HG03432 (cell line): ENCODE results near the gene SYT7.

ENCODE experiments used
- ATAC-seq: cut with Tn5 transposase; IDR thresholded peaks from one replicate; pipeline ENCODE4 v1.9.1; 2021; ENCODE audit warnings: mild to moderate bottlenecking, moderate library complexity; ENCODE audit not compliant: unreplicated experiment

SYT7 gene

DNA sequence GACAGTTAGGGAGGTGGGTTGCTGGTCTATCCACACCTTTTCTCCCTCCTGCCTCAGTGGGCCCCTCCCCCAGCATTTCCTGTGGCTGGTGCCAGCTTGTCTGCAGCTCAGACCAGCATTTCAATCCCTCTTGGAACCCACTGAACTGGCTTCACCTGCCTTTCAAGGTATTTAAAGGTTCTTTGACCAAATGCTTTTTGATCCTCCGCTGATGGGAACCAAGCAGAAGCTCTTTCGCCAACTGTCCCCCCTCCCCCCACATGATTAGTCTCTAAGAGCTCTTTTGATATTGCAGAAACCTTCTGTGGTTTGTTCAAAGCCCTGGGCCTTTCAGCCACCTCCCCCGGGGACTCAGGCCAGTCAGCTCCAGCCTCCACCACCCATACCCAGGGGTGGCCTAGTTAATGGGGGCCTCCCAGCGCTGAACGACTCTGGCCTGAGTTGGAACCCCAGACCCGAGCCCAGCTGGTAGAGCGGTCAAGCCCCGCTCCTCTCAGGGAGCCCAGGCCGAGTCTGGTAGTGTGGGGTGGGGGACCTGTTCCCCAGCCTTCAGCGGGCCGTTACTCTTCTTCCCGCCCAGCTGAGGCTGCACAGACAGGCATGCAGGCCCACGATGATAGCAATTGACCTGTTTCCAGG is 6.0 kb upstream of the SYT7 start:
- ATAC-seq = no peak

DNA sequence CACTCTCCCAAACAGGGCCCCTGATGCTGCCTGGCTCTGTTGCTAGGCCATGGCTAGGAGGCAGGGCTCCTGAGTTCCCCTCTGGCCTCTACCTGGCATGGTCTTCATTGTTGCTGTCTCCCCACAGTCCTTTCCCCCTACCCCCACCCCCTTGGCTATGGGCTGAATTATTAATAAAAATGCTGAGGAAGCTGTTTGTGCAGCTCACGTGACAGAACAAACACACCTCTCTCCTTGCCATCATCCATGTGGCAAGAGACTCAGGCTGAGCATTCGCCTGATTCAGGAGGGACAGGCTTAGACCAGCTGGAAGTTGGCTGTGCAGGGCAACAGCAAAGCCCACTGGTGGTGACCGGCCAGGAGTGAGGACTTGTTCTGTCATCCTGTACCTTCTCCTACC is 4.2 kb upstream of the SYT7 start:
- ATAC-seq = no peak

DNA sequence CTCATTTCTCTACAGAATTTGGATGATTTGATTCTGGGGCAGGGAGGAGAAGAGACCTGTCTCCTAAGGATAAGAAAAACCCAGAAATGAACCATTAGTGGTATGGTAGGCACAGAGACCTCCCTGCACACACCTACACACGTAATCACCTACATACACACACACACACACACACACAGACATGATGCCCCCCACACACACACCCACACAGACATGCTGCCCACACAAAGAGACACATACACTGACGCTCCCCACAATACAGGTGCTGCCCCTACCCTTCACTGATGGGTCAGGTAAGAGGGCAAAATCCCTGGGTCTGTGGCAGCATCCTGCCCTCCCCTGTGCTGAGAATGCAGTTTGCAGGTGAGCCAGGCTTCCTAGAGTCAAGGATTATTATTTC is 1.1 kb upstream of the SYT7 start:
- ATAC-seq = no peak

DNA sequence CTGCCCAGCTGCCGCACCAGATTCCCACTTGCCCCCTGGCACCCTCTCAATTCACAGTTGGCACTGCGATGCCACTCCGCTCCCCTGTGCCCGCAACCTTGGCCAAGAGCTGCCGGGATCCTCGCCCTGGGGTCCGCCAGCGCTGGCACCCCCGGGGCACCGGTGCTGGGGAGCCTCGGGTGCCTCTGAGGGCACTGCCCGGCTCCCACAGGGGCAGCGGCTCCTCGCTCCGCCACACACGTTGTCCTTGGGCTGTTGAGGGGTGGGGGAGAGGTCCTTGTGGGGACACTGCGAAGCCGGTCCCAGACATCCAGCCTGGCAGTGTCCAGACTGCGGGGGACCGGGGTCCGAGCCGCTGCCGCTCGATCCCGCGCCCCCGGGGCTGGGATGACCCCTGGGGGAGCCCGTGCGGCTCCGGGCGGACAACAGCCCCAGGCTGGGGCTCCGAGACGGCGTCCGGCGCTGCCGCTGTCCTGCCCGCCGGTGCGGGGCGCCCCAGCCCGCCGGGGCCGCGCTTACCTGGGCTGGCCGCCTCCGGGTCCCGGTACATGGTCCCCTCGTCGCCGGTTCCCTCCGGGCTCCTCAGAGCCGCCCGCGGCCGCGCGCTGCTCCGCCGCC is 496 bp downstream of the SYT7 start:
- peak; percentile 3 for ATAC-seq

DNA sequence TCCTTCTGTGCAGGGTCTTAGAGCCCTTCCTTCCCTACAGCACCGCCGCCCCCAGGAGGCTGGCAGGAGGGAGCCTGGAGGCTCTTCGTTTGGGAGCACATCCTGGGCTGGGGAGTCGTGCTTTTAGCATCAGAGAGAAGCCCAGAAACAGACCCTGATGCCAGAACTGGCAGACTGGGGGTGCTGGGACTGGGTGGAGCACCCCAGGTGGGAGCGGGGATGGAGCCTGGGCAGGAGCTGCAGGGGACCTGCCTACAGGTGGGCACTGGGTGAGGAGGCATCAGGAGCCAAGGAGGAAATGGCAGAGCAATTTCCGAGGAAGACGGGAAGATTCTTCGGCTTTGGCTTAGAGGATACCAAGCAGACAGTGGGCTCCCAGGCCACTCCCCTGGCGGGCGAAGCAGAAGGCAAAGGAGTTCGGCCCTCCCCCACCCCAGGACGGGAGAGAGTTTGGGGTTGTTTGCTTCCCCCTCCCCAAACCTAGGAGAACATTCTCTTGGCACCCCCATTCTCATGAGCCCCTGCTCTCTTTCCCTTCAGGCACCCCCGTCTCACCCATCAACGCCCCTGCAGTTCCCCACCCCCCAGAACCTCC is 1.1 kb downstream of the SYT7 start:
- ATAC-seq = no peak

DNA sequence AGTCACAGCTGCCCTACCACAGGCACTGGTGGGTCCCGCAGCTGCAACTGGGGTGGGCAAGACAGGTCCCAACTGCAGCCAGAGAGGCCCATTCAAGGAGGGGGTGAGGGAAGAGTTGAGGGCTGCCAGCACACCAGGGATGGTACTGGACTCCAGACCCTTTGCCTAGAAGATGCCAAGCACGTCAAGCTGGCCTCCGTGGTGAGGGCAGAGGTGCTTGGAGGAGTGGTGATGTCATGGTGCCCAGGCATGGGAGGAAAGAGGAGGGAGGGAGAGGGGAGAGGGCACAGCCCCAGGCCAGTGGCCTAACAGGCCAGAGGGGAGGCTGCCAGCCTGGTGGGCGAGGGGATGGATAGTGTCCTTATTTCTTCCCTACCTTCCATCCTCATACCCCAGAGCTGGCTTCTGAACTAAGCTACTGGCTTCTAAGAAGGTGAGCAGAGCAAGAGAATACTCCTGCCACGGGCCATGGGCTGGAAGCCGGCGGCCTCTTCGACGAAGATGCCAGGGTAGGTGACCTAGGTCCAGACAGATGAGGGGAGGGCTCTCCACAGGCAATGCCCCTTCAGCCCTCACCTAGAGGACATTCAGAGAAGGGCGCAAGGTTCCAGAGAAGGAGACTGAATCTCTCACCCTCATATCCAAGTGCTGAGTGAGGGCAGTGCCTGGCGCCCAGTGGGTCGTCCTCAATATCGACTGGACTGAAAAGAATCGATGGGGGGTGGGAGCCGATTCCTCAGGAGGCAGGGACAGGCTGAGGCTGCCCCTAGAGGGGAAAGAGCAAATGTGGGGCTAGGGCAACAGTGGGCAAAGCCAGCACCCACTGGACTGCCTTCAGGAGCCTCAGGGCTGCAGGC is 1.8 kb downstream of the SYT7 start:
- ATAC-seq = no peak

DNA sequence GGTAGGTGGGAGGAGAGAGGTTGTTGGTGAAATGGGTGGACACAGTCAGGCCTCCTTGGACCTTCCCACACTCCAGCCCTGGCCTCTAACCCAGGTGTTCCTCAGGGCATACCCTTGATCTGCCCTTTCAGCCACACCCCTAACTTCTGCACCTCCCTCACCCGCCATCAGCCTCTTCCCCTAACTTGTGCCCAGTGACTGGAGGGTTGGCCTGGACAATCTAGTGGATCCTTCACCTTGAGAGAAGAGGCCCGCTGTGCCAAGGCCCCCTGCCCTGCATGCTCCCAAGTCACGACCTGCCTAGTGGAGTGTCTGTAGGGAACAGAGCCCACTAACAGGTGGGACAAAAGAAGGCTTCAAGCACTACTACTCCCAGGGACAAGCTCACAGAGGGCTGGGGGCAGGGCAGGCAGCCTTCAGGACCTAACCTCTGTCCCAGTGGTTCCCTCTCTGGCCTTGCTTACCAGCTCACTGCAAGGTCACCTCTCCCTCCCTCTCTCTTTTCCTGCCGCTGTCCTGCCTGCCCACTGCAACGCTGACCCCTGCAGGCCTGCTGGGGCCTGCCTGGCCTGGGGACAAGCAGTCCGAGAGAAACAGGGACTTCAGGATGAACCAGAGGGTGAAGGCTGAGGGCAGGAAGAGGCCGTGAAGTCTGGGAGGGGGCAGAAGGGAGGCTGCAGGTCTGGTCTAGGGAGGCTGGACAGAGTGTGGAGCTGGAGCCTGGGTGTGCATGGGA is 3.3 kb downstream of the SYT7 start:
- no peak for ATAC-seq

DNA sequence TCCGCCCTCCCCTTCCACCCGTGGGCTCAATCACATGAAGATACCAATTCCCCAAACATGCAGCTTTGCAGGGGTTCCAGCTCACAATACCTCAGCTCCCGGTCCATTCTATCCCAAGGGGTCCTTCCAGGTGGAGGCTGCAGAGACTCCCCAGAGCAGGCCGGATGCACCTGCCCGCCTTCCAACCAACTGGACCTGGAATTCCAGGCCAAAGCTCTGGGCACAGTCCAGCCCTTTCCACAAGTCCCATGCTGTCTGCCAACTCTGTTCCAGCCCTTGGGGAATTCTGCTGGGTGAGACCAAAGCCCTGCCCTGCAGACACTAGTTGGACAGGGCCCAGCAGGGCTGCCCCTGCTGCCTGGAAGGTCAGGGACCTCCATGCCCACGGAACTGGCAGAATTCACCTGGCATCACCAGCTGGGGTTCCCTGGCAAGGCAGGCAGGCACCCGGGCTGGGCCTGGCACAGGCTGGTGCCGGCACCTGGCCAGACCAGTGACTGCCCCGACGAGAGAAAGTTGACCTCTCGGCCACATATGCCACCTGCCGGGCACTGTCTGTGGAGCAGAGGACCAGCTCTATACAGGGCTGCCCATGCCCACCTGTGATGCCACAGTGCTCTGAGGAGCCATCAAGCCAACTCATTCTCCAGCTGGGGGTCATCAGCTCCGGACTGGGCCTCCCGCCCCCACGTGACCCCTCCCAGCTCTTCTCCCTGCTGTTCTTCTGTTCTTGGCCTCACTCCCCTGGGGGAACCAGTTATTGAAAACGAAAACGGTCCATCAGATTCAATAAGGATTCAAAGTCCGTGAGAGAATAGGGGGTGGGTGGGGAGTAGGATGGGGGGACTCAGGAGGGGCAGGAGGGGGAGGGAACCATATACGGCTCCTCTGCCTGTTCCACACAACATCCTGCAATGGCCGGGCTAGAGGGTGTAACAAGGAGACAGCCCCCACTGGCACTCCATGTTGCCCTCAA is 4.7 kb downstream of the SYT7 start:
- ATAC-seq = no peak

DNA sequence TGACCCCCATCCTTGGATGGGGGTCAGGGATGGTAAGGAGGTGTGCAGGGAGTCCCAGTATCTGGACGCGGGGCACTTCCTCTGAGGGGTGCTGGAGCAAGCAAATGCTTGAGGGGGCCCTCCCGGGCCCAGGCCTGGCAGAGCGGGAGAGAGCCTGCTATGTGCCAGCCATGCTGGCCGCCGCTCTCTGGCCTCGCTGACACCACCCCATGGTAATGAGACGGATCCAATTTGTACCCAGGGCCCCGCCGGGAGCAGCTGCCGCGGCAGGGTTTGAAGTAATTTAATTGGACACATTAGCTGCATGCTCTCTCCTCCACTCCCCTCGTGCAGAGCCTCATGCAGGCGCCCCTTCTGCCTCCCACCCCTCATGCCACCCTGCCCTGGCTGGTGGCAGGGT is 6.3 kb downstream of the SYT7 start:
- ATAC-seq = no peak

DNA sequence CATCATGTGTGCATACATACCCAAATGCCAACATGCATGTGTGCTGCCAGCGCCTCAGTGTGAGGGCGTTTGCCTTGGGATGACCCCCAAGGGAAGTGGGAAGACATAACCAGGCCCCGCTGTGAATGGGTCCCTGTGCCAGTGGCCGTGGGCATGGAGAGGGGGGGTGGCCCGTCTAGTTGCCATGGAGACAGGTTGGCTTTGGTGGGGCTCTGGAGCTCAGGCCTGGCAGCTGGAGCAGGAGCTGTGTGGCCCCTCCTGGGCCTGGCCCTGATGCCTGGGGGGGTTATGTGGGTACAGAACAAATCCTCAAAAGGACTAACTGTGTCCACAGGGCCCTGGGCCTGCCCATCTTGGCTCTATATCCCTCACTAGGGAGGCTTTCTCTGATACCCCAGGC is 8.0 kb downstream of the SYT7 start:
- no peak for ATAC-seq

DNA sequence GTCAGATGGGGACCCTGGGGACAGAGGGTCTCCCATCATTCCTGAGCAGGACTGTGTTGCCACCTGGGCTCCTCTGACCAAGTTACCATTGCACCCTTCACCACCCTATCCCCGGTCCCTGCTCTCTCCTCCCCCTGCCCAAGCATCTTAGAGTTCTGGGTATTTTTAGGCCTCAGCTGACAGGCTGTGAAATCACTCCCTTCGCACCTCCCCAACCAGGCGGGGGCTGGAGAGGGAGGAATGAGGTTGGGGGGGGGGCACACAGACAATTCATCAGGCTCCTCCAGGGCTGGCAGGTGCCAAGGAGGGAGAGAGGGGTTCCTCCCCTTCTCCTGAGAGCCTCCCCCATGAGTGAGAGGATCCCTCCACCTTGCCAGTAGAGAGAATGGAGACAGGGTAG is 9.0 kb downstream of the SYT7 start:
- ATAC-seq = no peak

DNA sequence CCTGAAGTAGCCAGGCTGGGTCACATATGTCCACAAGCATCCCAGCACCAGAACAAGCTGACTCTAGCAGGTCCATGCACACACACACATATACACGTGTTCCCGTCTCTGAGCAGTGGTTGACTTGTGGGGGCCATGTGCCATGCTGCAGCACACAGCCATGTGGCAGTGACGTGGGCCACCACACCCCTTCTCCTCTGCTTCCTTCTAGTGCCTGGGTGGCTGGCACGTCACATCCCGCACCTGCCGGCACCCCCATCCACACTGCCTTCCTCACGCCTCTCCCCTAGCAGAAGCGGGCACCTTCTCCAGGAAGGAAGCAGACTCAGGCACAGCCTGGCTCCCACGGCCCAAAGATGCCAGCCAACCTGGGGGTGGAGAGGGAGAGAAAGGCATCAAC is 9.5 kb downstream of the SYT7 start:
- ATAC-seq = no peak

DNA sequence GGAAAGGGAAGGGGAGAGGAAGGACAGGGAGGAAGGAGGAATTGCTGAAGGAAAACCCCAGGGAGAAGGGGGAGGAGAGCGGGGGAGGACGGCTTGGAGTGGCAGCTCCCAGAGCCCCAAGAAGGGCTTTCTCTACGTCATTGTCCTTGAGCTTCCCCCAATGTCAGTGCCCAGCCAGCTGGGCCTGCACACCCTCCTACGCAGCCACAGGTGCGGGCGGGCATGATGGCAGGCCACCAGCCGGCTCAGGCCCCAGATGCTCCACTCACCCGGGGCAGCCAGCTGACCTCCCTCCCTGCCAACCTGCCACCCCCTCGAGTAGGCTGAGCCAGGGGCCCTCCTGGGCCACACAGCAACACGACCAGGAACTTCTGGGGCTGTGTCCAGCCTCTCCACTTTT is 11.2 kb downstream of the SYT7 start:
- ATAC-seq = no peak

DNA sequence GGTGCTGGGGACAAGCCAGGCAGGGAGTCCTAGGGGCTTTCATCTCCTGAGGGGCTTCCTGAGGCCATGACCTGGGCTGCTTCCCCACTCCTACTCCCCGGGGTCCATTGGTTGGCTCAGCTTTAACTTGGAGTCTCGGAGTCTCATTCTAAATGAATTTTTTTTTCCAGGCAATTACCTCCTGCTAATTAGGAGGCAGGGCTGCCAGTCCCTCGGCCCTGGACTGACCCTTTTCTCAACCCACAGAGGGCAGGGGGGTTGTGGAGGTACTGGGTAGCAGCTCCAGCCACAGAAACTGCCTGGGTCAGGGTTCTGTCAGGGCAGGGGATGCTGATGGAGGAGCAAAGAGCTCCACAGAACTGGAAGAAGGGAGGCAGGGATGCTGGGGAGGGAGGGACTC is 11.9 kb downstream of the SYT7 start:
- no peak for ATAC-seq

DNA sequence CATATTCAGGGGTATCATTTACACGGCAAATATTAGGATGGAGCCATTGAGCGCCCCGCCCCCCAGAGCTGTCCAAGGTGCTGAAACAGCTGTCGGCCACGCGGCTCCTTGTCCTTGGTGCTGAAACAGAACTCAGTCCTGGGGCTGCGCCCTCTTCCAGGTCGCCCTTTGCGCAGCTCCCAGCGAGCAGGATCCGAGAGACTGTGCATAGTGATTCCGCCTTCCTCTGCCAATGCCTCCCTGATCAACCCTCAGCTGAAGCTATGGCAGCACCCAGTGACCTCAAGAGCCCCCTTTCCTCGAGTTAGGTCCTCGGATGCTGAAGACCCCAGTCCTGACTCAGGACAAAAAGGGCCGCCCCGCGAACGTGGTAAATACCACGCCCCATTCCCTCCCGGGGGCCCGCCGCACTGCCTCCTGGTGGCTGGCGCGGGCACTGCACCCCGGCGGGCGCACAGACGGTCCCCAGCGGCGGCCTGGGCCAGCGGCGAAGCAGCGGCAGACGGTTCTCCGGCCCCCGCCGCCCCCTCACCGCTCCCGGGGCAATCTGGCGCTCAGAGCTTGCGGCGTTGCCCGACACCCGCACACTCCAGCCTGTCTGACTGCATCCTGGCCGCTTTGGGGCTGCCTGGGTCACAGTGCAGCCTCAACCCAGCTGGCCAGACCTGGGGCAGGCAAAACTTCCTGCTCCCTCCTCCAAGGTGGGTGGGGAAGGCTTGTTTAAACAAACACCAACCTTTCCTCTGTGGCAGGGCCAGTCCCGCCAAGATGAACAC is 13.4 kb downstream of the SYT7 start:
- ATAC-seq = no peak

DNA sequence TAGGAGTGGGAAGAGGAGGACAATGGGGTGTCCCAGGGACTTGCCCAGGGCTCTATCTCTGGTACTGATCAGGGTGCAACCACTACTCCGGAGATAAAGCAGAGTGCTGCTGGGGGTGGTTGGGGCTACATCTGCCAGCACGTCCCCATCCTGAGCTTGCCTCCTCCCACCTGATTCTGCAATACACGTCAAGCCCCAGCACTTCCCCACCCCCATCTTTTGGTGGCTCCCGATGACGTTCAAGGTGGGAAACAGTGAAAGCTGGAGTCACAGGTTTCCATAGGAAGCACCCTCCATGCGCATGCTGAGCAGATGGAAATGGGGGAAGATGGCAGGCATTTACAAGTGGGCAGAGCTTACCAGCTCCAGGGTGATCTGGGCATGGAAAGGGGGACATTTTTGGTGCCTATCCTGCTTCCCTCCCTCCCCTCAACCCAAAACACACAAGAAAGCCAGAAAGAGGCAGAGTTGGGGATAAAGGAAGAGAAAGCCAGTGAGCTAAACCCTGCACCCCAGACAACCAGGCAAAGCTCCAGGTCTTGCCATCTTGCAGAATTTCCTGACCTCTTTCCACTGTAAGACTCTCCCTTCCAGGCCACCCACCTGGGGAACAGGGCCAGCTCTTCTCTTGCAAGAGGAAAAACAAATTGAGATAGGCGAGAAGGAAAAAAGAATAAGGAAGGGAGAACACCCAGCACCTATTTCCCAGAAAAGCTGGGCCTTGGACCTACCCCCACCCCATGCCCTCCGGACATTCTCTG is 15.8 kb downstream of the SYT7 start:
- no peak for ATAC-seq

DNA sequence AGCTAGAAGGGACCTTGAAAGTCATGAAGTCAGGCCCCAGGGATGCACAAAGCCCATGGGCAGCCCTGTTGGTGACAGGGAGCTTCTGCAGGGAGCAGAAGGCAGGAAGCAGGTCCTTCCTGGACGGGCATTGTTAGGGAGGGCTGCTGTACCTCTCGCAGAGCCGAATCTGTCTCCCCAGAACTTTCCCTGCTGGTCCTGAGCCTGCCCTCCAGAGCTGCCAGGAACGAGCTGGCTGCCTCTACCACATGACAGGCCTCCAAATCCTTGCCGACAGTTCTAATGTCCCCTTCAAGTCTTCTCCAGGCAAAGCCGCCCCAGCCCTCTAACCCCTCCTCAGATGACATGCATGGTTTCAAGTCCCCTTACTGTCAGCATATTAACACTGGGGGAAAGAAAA is 20.1 kb downstream of the SYT7 start:
- no peak for ATAC-seq

DNA sequence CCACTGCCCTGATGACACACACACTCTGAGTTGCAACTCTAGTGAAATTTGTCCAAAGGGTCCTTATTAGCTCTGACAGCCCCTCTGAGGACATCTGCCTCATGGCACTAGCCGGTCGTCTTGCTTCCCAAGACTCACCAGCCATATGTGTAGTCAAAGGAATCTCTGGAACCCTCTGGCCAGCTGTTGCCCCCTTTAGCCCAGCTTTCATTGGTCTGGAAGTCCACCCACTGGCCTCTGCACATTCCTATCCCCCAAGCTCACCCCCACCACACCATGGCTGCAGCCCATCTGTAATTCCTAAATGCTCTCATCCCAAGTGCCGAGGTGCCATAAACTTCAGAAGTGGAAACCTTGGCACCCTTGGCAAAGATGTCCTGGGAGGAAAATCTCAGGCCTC is 24.3 kb downstream of the SYT7 start:
- no peak for ATAC-seq

DNA sequence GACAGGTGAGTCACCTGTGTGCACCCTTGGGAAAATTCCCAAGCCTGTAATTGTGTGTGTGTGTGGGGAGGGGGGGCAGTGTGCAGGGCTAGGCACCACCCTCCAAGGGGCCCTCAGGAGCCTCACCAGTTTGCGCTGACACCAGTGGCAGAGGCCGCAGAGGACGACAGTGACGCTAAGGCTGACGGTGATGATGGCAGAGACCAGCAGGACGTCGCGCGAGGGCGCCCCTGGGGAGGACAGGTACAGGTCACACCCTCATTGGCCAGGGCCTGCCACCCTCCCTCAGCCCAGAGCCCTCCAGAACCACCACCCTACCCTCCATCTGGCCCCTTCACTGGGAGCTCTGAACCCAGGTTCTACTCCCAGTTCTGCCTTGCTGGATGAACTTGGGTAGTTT is 24.9 kb downstream of the SYT7 start:
- ATAC-seq = no peak
